Glutamatergic neuron (in vitro differentiated cells): ENCODE results near the gene CD3E. TPM values are rescaled to one million over a fixed set of nuclear protein-coding genes. Genes with fewer than 3 reads are reported as not detected.

Source experiments
- DNase-seq: peaks from one replicate; pipeline ENCODE4 v3.0.0; 2022
- H3K27ac Mint-ChIP-seq: one replicate; pipeline ENCODE4 v1.8.0; 2020; ENCODE audit warnings: mild to moderate bottlenecking, mixed read lengths, inconsistent platforms; ENCODE audit not compliant: unreplicated experiment
- H3K27me3 Mint-ChIP-seq: one replicate; pipeline ENCODE4 v1.8.0; 2020; ENCODE audit warnings: mild to moderate bottlenecking, moderate library complexity, mixed read lengths, inconsistent platforms; ENCODE audit not compliant: unreplicated experiment
- H3K36me3 Mint-ChIP-seq: one replicate; pipeline ENCODE4 v1.8.0; 2020; ENCODE audit warnings: mild to moderate bottlenecking, mixed read lengths, inconsistent platforms; ENCODE audit not compliant: unreplicated experiment
- H3K4me1 Mint-ChIP-seq: one replicate; pipeline ENCODE4 v1.8.0; 2020; ENCODE audit warnings: mild to moderate bottlenecking, low read depth, mixed read lengths, inconsistent platforms; ENCODE audit not compliant: unreplicated experiment
- H3K4me3 Mint-ChIP-seq: one replicate; pipeline ENCODE4 v1.8.0; 2020; ENCODE audit warnings: mild to moderate bottlenecking, mixed read lengths, inconsistent platforms; ENCODE audit not compliant: unreplicated experiment
- H3K9me3 Mint-ChIP-seq: one replicate; pipeline ENCODE4 v1.8.0; 2020; ENCODE audit warnings: mild to moderate bottlenecking, moderate library complexity, mixed read lengths, inconsistent platforms; ENCODE audit not compliant: unreplicated experiment
- total RNA-seq: library from RNA; stranded (reverse); fragmentation: NEBNext Ultra II Directional; extraction: Animal tissue kit (Norgen Biotek cat#: 25700); gene quantifications from one replicate; pipeline ENCODE4 v1.2.1, GENCODE V29; 2021; ENCODE audit not compliant: unreplicated experiment
- TF ChIP-seq, protein P1 (sequence below): fragments of 200-600 bp; sonication (generic); IDR thresholded peaks from one replicate; pipeline ENCODE4 v1.5.0; 2021; ENCODE audit not compliant: partially characterized antibody, unreplicated experiment

Gene CD3E
- total RNA-seq, 1 donor from 2014 or later = not detected

DNA sequence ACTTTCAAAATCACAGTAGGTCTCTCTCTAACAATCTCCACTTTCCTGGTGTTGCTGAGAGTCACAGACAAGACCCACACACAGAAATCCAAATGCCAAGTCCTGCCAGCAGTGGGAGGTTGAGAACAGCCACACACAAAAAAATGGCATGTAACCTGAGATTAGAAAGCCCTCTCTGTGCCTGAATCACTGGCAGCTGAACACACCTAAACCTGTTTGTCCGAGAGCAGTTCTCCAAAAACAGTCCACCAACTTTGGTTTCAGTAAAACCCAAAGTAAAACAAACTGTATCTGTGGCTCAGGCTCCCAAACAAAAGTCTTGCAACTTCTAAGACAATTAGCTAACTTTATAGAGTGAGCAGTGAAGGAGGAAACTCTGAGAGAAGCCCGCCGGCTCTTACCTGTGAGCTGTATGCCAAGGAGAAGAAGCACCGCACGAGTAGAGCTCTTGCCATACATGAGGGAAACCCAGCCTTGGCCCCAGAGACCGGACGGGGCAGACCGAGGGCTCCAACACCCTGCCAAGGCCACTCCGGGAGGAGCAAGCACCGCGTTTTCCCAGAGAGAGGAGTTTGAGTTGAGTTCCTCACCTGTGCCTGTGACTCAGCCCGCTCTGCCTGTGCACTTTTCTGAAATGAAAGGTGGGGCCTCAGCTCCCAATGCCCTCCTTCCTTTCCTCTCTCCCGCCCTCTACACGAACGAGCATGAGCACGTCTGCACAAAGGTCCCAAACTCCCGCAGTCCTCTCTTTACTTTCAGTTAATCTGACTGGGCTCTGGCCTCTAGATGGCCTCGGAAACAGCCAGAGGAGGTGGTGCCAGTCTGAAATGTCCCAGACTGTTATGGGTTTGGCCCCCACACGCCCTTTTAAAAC, 40.6 kb upstream of the CD3E start, which contains the start of gene MPZL2:
Gene MPZL2, minus strand, starts transcription at position 603 of the 874 bp plus-strand sequence. Its CDS starts 144 bp downstream, at position 459.
- H3K4me3 Mint-ChIP-seq = peak within 1 kb of the TSS; percentile 13
- H3K27ac Mint-ChIP-seq = no peak within 1 kb of the TSS
- H3K27me3 Mint-ChIP-seq = peaks cover 2% of the 10 kb centered on the region
- TF ChIP-seq, protein P1, sequence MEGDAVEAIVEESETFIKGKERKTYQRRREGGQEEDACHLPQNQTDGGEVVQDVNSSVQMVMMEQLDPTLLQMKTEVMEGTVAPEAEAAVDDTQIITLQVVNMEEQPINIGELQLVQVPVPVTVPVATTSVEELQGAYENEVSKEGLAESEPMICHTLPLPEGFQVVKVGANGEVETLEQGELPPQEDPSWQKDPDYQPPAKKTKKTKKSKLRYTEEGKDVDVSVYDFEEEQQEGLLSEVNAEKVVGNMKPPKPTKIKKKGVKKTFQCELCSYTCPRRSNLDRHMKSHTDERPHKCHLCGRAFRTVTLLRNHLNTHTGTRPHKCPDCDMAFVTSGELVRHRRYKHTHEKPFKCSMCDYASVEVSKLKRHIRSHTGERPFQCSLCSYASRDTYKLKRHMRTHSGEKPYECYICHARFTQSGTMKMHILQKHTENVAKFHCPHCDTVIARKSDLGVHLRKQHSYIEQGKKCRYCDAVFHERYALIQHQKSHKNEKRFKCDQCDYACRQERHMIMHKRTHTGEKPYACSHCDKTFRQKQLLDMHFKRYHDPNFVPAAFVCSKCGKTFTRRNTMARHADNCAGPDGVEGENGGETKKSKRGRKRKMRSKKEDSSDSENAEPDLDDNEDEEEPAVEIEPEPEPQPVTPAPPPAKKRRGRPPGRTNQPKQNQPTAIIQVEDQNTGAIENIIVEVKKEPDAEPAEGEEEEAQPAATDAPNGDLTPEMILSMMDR = no peak
- no peaks in the 10 kb centered on the region for H3K36me3 Mint-ChIP-seq
- peak; percentile 19 for DNase-seq
- no peaks in the 10 kb centered on the region for H3K9me3 Mint-ChIP-seq
- H3K4me1 Mint-ChIP-seq = peaks cover 2% of the 10 kb centered on the region

DNA sequence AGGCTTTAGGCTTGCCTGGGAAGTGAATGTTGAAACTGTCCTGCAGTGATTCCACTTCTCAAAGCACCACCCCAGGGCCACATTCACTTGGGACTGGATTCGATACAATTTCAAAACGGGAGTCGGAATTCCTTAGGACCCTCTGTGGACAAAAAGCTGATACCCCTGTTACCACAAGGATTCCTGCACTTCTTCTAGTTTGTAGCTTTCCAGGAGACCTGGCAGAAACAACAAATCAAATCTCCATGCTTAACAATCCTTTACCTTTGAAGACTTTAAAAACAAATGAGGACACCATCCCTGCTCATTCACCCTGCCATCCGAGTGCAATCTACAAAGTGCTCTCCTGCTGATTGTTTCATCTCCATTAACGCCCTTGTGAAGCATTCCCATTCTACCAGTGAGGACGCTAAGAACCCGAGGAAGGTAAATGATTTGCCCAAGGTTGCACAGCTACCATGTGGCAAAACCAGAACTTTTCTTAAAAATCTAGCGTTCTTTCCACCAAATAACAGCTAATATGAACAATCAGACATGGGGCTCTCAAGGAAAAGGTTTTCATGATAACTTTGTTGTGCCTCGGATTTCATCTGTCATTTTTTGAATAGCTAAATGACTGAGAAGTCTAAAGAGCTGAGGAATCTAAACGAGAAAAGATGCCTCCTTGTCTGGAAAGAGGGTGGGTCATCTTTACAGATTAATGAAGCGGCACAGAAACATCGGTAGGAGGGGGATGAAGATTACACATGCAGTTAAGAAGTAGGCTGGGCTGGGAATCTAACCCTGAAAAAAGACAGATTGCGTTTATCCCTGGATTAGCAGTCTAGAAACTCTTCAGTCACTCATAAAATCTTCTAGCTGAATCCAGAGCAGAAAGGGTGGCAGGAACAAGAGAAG, 39.7 kb upstream of the CD3E start:
- Mint-ChIP-seq H3K9me3 (no peaks in the 10 kb centered on the region), H3K4me1 (peaks cover 2% of the 10 kb centered on the region), H3K4me3 (no peak overlapping the region), H3K27me3 (peaks cover 2% of the 10 kb centered on the region), H3K36me3 (no peaks in the 10 kb centered on the region), H3K27ac (no peak overlapping the region)
- TF ChIP-seq, protein P1 = no peak
- DNase-seq = no peak

DNA sequence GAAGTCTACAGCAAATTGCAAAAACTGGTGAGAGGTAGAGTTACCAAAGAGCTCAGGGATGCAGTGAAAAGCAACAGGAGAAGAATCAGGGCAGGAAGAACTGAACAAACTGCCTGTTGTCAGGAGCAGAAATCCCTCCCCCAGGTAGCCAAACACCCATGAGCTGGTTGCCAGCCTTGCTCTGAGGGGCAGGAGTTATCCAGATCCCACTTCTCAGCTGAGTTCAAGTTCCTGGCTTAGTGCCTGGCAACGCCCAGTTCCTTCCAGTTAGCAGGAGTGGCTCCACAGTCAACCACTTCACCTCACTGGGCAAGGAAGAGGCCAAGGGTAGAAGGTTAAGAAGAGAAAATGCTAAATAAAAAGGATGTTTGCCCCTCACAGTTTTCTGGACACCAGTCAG, 38.6 kb upstream of the CD3E start:
- H3K4me1 Mint-ChIP-seq = peaks cover 2% of the 10 kb centered on the region
- H3K36me3 Mint-ChIP-seq = no peaks in the 10 kb centered on the region
- no peaks in the 10 kb centered on the region for H3K9me3 Mint-ChIP-seq
- DNase-seq = no peak
- H3K27me3 Mint-ChIP-seq = peaks cover 4% of the 10 kb centered on the region
- H3K27ac Mint-ChIP-seq = no peak overlapping the region
- TF ChIP-seq, protein P1 = no peak
- H3K4me3 Mint-ChIP-seq = no peak overlapping the region

DNA sequence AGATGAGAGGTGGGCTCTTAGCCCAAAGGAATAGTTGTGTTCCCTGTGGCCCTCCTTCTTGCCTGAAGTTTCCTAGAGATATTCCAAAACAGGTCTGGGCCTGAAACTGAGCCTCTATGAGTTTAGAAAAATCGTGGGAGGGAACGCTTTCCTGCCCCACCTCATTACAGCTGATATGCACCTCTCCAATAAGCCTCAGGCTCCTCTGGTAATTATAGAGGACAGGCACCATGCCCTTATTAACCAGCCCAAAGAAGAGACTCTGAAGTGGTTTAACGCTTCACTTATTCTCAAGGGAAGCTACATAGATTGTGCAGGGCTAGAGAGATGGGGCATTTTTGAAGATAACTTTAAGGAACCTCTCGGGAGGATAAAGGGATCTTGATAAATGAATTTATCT, 37.0 kb upstream of the CD3E start:
- peaks cover 2% of the 10 kb centered on the region for H3K4me1 Mint-ChIP-seq
- H3K4me3 Mint-ChIP-seq = no peak overlapping the region
- no peak for DNase-seq
- H3K36me3 Mint-ChIP-seq = no peaks in the 10 kb centered on the region
- H3K27me3 Mint-ChIP-seq = peaks cover 4% of the 10 kb centered on the region
- H3K9me3 Mint-ChIP-seq = no peaks in the 10 kb centered on the region
- no peak overlapping the region for H3K27ac Mint-ChIP-seq
- TF ChIP-seq, protein P1 = no peak
